ENCODE results near the gene ANO6. TPM values are rescaled to one million over a fixed set of nuclear protein-coding genes. Genes with fewer than 3 reads are reported as not detected.
"Not testable (repeated sequence)": the region's sequence is repeated elsewhere in the genome, so short reads cannot be mapped to it uniquely, and the experiment has no call there.

The ANO6 gene
- total RNA-seq, 1 donor from 2014 or later = 46.2 TPM

GRCh38 chr12:45260854-45261253 is 45.0 kb downstream of the ANO6 start:
- H3K9me3 ChIP-seq (replicated peaks) = no peaks in the 10 kb centered on the region
- intact Hi-C loops (cut with micrococcal nuclease) = loop anchor here (10.0 kb wide), 1 partner anchor 46 kb away; the partner anchor contains the start of gene ANO6
- peak overlapping the region; percentile 42 for H3K27ac ChIP-seq (replicated peaks)
- DNase-seq = no peak
- H3K36me3 ChIP-seq = no peaks in the 10 kb centered on the region
- no peak overlapping the region for H3K4me3 ChIP-seq
- no peak for TF ChIP-seq CTCF (IDR thresholded peaks at IDR 0.05; ENCODE audit: borderline replicate concordance)
- peaks cover 66% of the 10 kb centered on the region for H3K4me1 ChIP-seq
- H3K27me3 ChIP-seq (ENCODE audit: low read depth) = no peaks in the 10 kb centered on the region

DNA sequence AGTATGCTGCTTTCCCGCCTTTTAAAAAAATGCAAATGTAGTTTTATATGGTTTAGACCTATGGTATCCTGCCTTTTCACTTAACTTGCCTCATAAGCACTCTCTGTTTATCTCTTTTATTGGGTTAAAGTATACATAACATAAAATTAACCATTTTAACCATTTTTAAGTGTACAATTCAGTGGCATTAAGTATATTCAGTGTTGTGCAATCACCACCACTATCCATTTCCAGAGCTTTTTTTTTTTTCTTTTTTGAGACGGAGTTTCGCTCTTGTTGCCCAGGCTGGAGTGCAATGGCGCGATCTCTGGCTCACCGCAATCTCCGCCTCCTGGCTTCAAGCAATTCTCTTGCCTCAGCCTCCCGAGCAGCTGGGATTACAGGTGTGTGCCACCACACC is 46.3 kb downstream of the ANO6 start:
- intact Hi-C loops (cut with micrococcal nuclease) = loop anchor here (10.0 kb wide), 1 partner anchor 47 kb away; the partner anchor contains the start of gene ANO6
- H3K4me3 ChIP-seq; H3K9me3 ChIP-seq (replicated peaks); H3K27me3 ChIP-seq (ENCODE audit: low read depth); H3K27ac ChIP-seq (replicated peaks); DNase-seq; H3K36me3 ChIP-seq: not testable (repeated sequence)
- peaks cover 59% of the 10 kb centered on the region for H3K4me1 ChIP-seq

GRCh38 chr12:45263587-45263986 is 47.7 kb downstream of the ANO6 start:
- no peak overlapping the region for H3K27ac ChIP-seq (replicated peaks)
- H3K4me3 ChIP-seq = no peak overlapping the region
- TF ChIP-seq CTCF (IDR thresholded peaks at IDR 0.05; ENCODE audit: borderline replicate concordance) = no peak
- H3K27me3 ChIP-seq (ENCODE audit: low read depth) = no peaks in the 10 kb centered on the region
- no peak for DNase-seq
- H3K9me3 ChIP-seq (replicated peaks) = no peaks in the 10 kb centered on the region
- H3K36me3 ChIP-seq = no peaks in the 10 kb centered on the region
- intact Hi-C loops (cut with micrococcal nuclease) = loop anchor here (10.0 kb wide), 1 partner anchor 49 kb away; the partner anchor contains the start of gene ANO6
- H3K4me1 ChIP-seq = peaks cover 58% of the 10 kb centered on the region

GRCh38 chr12:45268672-45269411 is 52.9 kb downstream of the ANO6 start:
- H3K9me3 ChIP-seq (replicated peaks) = no peaks in the 10 kb centered on the region
- H3K27me3 ChIP-seq (ENCODE audit: low read depth) = no peaks in the 10 kb centered on the region
- peak; percentile 67 for TF ChIP-seq CTCF (IDR thresholded peaks at IDR 0.05; ENCODE audit: borderline replicate concordance)
- intact Hi-C loops (cut with micrococcal nuclease) = loop anchor here (10.0 kb wide), 1 partner anchor 54 kb away; the partner anchor contains the start of gene ANO6
- no peaks in the 10 kb centered on the region for H3K36me3 ChIP-seq
- peak; percentile 80 for DNase-seq
- H3K4me1 ChIP-seq = peaks cover 69% of the 10 kb centered on the region
- peak overlapping the region; percentile 77 for H3K27ac ChIP-seq (replicated peaks)
- peak overlapping the region; percentile 32 for H3K4me3 ChIP-seq

- H3K9me3 ChIP-seq (replicated peaks) = no peaks in the 10 kb centered on the region
- H3K27me3 ChIP-seq (ENCODE audit: low read depth) = no peaks in the 10 kb centered on the region
- H3K36me3 ChIP-seq = no peaks in the 10 kb centered on the region
- TF ChIP-seq CTCF (IDR thresholded peaks at IDR 0.05; ENCODE audit: borderline replicate concordance) = no peak
- no peak for DNase-seq
- H3K4me1 ChIP-seq = peaks cover 69% of the 10 kb centered on the region
- peak overlapping the region; percentile 32 for H3K4me3 ChIP-seq
- intact Hi-C loops (cut with micrococcal nuclease) = loop anchor here (10.0 kb wide), 1 partner anchor 55 kb away; the partner anchor contains the start of gene ANO6
- peak overlapping the region; percentile 77 for H3K27ac ChIP-seq (replicated peaks)
These were observed 53.5 kb downstream of the ANO6 start for GRCh38 chr12:45269412-45269751.

- Histone ChIP-seq H3K9me3 (replicated peaks) (no peaks in the 10 kb centered on the region), H3K27me3 (ENCODE audit: low read depth) (no peaks in the 10 kb centered on the region), H3K27ac (replicated peaks) (no peak overlapping the region), H3K4me3 (no peak overlapping the region), H3K36me3 (no peaks in the 10 kb centered on the region), H3K4me1 (peaks cover 67% of the 10 kb centered on the region)
- DNase-seq = no peak
- intact Hi-C loops (cut with micrococcal nuclease) = no loop called here
- no peak for TF ChIP-seq CTCF (IDR thresholded peaks at IDR 0.05; ENCODE audit: borderline replicate concordance)
These were observed 55.1 kb downstream of the ANO6 start for GRCh38 chr12:45270951-45271350.

Measured in left ventricle myocardium inferior (tissue), 1 donor.